Osteocyte (in vitro differentiated cells): Measurements from ENCODE around the gene TJP2. TPM values are rescaled to one million over a fixed set of nuclear protein-coding genes. Genes with fewer than 3 reads are reported as not detected.

Source experiments
- DNase-seq: peaks from one replicate; pipeline ENCODE4 v3.0.0; 2021; ENCODE audit warnings: mixed read lengths; ENCODE audit not compliant: unreplicated experiment; ENCODE audit errors: extremely low spot score
- H3K27ac Mint-ChIP-seq: one replicate; pipeline ENCODE4 v1.8.0; 2021; ENCODE audit warnings: mild to moderate bottlenecking, mixed read lengths; ENCODE audit not compliant: unreplicated experiment
- H3K27me3 Mint-ChIP-seq: one replicate; pipeline ENCODE4 v1.8.0; 2021; ENCODE audit warnings: mixed read lengths; ENCODE audit not compliant: unreplicated experiment
- H3K36me3 Mint-ChIP-seq: one replicate; pipeline ENCODE4 v1.8.0; 2021; ENCODE audit warnings: mixed read lengths; ENCODE audit not compliant: unreplicated experiment
- H3K4me1 Mint-ChIP-seq: one replicate; pipeline ENCODE4 v1.8.0; 2021; ENCODE audit warnings: mixed read lengths; ENCODE audit not compliant: unreplicated experiment
- H3K4me3 Mint-ChIP-seq: one replicate; pipeline ENCODE4 v1.8.0; 2021; ENCODE audit warnings: mild to moderate bottlenecking, moderate library complexity, mixed read lengths; ENCODE audit not compliant: unreplicated experiment
- H3K9me3 Mint-ChIP-seq: one replicate; pipeline ENCODE4 v1.8.0; 2021; ENCODE audit warnings: mixed read lengths; ENCODE audit not compliant: unreplicated experiment
- long read RNA-seq: library from polyadenylated mRNA; unstranded; transcript quantifications from one replicate; pipeline ENCODE4 v2.0.0, GENCODE V29; 2021
- total RNA-seq: library from RNA; stranded (reverse); gene quantifications from 2 replicates; pipeline ENCODE4 v1.2.1, GENCODE V29; 2021
- TF ChIP-seq, protein P1 (sequence below): fragments of 200-600 bp; sonication (generic); IDR thresholded peaks from 2 replicates; pipeline ENCODE4 v1.5.0; 2021; ENCODE audit warnings: antibody characterized with exemption, mild to moderate bottlenecking, moderate library complexity

Gene TJP2
- 42.7 and 47.9 TPM in 2 replicates for total RNA-seq
- long read RNA-seq, partial matches to known transcripts = 18 of 22 reads
- long read RNA-seq, other reads (novel, unspliced or antisense) = 4 of 22 reads

DNA sequence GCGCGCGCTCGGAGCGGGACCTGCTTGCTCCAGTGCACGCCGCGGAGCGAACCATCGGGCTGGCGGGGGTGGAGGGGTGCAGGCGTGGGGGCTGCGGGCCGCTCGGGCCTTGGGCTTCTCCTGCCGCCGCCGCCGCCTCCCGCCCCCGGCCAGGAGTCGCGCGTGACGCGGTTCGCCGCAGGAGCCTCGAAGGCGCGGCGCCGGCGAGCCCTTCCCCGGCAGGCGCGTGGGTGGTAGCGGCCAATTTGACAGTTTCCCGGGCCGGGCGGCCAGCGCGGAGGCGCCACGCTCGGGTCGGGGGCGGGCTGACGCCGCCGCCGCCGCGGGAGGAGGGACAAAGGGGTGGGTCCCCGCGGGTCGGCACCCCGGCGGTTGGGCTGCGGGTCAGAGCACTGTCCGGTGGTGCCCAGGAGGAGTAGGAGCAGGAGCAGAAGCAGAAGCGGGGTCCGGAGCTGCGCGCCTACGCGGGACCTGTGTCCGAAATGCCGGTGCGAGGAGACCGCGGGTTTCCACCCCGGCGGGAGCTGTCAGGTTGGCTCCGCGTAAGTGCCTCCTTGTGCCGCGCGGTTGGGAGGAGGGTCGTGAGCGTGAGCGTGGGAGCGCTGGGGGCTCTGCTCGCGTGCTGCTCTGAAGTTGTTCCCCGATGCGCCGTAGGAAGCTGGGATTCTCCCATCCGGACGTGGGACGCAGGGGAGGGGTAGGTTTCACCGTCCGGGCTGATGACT, at the start of gene TJP2:
TJP2 (plus strand) TSS at position 387 of the 725 bp plus-strand sequence; CDS start at position 483, 96 bp downstream.
- no peaks in the 10 kb centered on the region for H3K27me3 Mint-ChIP-seq
- peaks cover 46% of the 10 kb centered on the region for H3K4me1 Mint-ChIP-seq
- TF ChIP-seq, protein P1, sequence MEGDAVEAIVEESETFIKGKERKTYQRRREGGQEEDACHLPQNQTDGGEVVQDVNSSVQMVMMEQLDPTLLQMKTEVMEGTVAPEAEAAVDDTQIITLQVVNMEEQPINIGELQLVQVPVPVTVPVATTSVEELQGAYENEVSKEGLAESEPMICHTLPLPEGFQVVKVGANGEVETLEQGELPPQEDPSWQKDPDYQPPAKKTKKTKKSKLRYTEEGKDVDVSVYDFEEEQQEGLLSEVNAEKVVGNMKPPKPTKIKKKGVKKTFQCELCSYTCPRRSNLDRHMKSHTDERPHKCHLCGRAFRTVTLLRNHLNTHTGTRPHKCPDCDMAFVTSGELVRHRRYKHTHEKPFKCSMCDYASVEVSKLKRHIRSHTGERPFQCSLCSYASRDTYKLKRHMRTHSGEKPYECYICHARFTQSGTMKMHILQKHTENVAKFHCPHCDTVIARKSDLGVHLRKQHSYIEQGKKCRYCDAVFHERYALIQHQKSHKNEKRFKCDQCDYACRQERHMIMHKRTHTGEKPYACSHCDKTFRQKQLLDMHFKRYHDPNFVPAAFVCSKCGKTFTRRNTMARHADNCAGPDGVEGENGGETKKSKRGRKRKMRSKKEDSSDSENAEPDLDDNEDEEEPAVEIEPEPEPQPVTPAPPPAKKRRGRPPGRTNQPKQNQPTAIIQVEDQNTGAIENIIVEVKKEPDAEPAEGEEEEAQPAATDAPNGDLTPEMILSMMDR = no peak
- H3K9me3 Mint-ChIP-seq = no peaks in the 10 kb centered on the region
- DNase-seq = peak; percentile 88
- H3K27ac Mint-ChIP-seq = peak within 1 kb of the TSS; percentile 88
- peak within 1 kb of the TSS; percentile 81 for H3K4me3 Mint-ChIP-seq
- no peaks in the 10 kb centered on the region for H3K36me3 Mint-ChIP-seq

DNA sequence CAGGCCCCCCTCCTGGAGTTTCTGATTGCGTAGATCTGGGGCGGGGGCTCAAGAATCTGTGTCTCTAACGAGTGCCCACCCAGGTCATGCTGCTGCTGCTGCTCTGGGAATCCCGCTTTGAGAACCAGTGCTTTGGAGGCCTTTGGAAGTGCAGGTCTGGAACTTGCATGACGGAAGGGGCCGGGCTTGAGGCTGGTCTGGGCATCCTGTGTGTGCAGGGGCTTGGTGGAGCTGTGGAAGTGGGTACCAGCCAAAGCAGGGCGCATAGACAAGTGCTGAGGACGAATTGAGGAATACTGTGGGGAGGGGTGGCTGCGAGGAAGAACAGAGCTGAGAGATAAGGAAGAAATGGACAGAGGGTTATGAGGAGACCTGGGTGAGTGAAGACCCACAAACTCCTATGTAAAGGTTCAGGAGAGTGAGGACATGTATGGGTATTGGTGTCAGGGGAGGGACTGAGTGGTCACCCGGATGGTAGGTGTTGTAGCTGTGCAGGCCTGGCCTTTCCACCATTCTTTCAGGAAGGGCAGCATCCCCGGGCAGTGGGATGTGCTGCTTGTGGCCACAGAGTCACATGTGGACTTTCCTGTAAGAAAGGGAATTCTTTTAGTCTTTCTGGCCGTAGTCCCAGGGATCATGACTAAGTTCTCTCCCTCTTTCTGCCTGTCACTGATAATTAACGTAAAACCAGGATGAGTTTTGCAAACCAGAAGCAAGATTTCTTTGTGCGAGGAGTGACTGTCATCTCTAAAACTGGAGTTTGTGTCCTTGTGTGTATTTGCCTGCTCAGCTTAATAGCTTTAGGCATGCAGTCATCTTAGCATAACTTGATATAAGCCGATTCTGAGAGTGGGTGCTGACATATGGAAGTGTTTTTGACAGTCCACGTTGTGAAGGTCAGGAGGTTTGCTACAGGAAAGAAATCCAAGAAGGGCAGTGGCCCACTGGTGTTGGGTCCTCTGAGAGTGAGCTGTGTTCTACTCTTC, 43.3 kb upstream of the TJP2 start:
- peak overlapping the region; percentile 87 for H3K27ac Mint-ChIP-seq
- H3K9me3 Mint-ChIP-seq = no peaks in the 10 kb centered on the region
- TF ChIP-seq, protein P1 = no peak
- peak overlapping the region; percentile 12 for H3K4me3 Mint-ChIP-seq
- DNase-seq = peak; percentile 79
- H3K27me3 Mint-ChIP-seq = no peaks in the 10 kb centered on the region
- H3K4me1 Mint-ChIP-seq = peaks cover 40% of the 10 kb centered on the region
- H3K36me3 Mint-ChIP-seq = peaks cover 5% of the 10 kb centered on the region

DNA sequence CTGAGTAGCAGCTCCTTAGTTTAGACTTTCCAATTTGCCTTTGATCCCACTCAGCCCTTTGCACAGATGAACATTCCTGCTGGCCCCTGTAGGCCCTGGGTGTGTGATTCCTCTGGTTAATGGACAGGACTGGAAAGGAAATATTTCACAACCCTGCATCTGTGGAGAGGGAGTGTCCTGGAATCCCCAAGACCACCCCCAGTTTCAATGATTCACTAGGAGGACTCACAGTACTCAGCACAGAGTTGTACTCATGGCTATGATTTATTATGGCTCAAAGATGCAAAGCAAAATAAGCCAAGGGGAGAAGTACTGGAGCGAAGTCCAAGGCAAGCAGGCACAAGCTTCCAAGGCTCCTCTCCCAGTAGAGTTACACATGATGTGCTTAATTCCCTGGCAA, 42.4 kb upstream of the TJP2 start:
- Mint-ChIP-seq H3K4me1 (peaks cover 45% of the 10 kb centered on the region), H3K9me3 (no peaks in the 10 kb centered on the region), H3K27ac (peak overlapping the region; percentile 87), H3K4me3 (no peak overlapping the region), H3K27me3 (no peaks in the 10 kb centered on the region), H3K36me3 (peaks cover 5% of the 10 kb centered on the region)
- peak; percentile 30 for DNase-seq
- TF ChIP-seq, protein P1 = no peak

DNA sequence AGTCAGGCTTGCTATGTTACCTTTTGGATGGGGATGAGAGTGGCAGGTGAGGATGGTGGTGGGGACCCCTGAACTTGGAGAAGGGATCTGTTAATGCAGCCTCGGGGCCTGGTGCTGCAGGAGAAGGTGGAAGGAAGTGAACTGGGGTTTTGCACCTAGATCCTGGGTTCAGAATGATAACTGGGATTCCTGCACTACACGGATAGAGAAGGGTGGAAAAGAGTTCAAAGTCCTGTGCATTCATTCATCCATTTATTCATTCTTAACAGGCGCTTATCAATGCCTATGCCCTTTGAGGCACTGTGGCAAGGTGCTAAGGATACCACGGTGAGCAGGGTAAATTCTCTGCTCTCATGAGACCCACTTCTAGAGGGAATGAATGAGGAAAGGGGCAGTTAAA, 41.7 kb upstream of the TJP2 start:
- Mint-ChIP-seq H3K27ac (peak overlapping the region; percentile 15), H3K4me3 (no peak overlapping the region), H3K4me1 (peaks cover 49% of the 10 kb centered on the region), H3K36me3 (peaks cover 5% of the 10 kb centered on the region), H3K9me3 (no peaks in the 10 kb centered on the region), H3K27me3 (no peaks in the 10 kb centered on the region)
- peak; percentile 23 for DNase-seq
- TF ChIP-seq, protein P1 = no peak
